Measurements from ENCODE around the gene TRPM5.

TRPM5 gene

GRCh38 chr11:2402890-2403645 lies 41.2 kb downstream of the TRPM5 start:
- no peak for DNase-seq

DNA sequence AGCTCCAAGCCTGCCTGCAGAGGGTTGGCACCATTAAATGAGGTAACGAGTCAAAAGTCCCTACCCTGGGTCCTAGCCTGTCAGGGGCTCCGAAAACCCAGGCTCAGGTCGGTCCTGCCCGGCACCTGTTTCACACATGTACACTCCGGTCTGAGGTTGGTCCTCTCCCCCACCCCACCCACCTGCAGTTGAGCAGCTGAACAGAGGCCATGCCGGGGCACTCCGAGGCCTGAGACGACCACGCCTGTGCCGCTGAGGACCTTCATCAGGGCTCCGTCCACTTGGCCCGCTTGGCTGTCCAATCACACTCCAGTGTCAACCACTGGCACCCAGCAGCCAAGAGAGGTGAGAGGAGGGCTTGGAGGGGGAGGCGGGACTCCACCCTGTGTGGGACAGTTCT lies 42.2 kb downstream of the TRPM5 start:
- DNase-seq: no peak

- no peak for DNase-seq
Measured at GRCh38 chr11:2401436-2401984, 42.8 kb downstream of the TRPM5 start.

DNA sequence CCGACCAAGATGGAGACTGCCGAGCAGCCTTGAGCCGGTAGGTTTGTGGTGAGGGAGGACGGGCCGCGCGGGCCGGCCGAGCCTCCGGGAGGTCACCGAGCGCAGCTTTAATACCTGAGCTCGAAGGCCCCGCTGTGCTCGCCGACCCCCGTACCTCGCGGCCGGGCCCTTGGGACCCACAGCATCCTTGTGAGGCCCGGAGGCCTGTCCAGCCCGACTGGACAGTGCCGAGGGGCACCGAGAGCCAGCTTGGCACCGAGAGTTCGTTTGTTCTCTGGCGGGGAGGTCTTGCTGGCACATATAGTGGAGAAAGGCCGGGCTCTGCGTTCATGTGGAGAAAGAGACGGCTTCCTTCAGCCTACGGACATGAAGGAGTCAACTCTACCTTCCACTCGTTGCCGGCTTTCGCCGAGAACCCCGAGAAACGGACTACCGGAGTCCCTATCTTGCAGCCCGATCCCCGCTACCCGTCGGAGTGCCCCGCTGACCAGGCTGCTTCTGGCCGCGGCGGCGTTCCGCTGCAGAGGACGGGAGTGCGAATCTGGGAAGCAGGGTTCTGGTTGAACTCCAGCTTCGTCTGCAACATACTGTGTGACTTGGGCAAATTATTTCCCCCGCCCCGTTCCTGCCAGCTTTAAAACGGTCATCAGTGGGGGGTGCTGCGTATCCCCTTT lies 43.4 kb downstream of the TRPM5 start:
- DNase-seq: no peak

- DNase-seq: peak; percentile 100
Measured at GRCh38 chr11:2400069-2400761, 44.1 kb downstream of the TRPM5 start, which contains the start of gene TSSC4. Gene TSSC4 (plus strand): TSS chr11:2400750. CDS start chr11:2402634, 1,884 bp downstream.

DNA sequence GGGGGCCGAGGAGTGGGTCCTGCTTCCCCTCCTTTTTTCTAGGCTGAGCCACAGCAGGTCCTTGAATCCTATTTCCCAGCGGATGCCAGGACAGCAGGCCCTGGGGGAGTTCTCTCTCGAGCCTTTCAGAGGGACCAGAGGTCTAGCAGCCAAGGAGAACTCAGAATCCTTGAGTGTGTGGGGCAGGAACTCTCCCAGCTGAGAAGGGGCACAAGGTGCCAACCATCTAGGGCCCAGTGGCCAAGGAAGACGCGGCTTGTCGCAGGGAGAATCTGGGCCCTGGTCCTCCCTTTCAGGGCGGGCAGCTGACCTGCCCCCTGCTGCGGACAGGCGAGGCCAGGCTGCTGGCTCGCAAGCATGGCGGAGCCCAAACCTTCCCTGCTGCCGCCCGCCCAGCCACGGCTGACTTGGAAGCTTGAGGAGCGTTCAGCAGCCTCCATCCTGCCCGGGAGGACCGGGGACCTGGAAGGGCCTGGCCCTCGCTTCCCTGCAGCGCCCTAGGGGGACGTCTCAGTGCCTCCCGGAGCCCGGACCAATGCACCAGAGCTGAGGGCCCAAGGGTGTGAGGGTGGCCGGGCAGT lies 44.7 kb downstream of the TRPM5 start:
- DNase-seq: no peak

- DNase-seq: no peak
Measured at GRCh38 chr11:2398664-2399355, 45.5 kb downstream of the TRPM5 start.

- no peak for DNase-seq
Measured at GRCh38 chr11:2397005-2397404, 47.3 kb downstream of the TRPM5 start.

DNA sequence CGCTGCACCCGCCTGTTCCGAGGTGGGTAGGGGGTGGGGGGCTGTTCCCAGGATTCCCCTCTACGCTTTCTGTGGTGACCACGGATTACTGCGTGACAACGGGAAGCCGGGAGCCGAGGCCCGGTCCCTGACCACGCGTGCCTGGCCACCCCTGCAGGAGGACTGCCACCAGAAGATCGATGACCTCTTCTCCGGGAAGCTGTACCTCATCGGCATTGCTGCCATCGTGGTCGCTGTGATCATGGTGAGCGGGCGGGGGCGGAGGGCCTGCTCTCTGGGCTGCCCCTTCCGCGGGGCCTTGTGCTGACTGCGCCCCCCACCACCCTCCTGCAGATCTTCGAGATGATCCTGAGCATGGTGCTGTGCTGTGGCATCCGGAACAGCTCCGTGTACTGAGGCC lies 47.8 kb downstream of the TRPM5 start:
- DNase-seq: no peak

GRCh38 chr11:2395856-2396255 lies 48.5 kb downstream of the TRPM5 start:
- DNase-seq: no peak

- DNase-seq: no peak
Measured at GRCh38 chr11:2395211-2395730, 49.0 kb downstream of the TRPM5 start.

DNA sequence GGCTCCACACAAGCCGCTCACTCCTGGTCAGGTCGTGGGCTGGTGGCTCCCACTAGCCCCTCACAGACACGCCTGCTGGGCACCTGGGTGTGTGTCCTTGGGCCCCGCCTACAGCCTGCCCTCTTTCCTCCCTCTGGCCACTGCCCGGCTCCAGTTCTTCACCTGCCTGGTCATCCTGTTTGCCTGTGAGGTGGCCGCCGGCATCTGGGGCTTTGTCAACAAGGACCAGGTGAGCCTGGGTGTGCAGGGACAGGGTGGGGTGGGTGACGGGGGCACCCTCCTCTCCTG lies 49.6 kb downstream of the TRPM5 start:
- DNase-seq: no peak

Data from right hindlimb (tissue), 1 donor.